Uterus (tissue), 2 donors: ENCODE results near the gene RBFOX1.

ENCODE experiments used
- CTCF ChIP-seq, 4 experiments: fragments of 200-600 bp in 2 of 4; fragments of 450-650 bp in 2 of 4; sonication (generic) in 2 of 4; IDR thresholded peaks; one replicate each; pipeline ENCODE4 v1.5.1; 2016 to 2019; ENCODE audit warnings: antibody characterized with exemption in 4 of 4, mild to moderate bottlenecking in 2 of 4, moderate library complexity in 1 of 4
- POLR2A ChIP-seq, 2 donors: fragments of 450-650 bp; IDR thresholded peaks; one replicate each; pipeline ENCODE4 v1.6.1; 2016; ENCODE audit warnings: antibody characterized with exemption in 2 of 2, mild to moderate bottlenecking in 1 of 2, moderate library complexity in 1 of 2

- TF ChIP-seq POLR2A (IDR thresholded peaks at IDR 0.05), result no peak
- no peak for TF ChIP-seq CTCF (IDR thresholded peaks at IDR 0.05)
These were observed 304.8 kb downstream of the RBFOX1 start for GRCh38 chr16:7637446-7637845.
